ENCODE data around the gene HOXC9. TPM values are rescaled to one million over a fixed set of nuclear protein-coding genes. Genes with fewer than 3 reads are reported as not detected.
A peak's percentile ranks its signal among the peaks of the same experiment; 100 is the strongest.

The HOXC9 gene
- total RNA-seq, 1 experiment from 2014 or later, result 0.54 TPM

DNA sequence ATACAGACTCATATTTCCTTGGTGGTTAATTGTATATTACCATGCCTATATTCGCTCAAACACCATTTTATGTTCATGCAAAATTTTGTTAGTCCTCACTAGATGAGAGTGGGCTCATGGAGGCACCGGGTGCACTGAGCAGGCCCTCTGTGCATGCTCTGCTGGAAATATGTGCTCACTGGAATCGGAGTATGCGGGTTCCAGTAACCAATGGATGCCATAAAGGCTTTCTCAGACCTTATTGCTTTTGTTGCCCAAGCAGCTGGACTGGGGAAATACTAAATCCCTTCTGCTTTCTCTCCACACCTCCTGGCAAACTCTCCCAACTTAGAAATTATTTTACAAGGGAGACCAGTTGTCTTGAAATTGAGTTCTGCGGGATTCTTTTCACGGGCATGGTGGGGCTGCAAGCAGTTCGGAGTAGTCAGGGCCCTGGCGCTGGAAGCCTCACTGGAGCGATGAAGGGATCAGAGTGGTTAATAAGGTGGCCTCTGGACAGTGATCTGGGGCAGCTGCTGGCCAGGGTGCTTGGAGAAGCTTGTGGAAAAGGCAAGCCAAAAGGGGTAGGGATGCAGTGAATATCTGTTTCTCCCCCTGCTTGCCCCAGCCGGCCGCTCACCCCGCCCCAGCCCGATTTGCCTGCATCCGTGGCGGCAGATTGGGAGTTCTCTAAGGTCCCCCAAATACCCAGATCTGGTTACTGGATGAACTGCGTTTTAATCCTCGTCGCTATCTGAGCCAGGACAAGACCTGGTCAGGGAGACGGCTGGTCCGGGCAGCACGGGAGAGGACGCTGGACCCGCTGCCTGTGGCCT is 20.8 kb downstream of the HOXC9 start:
- H3K9me3 Mint-ChIP-seq (ENCODE audit: low read depth, unreplicated experiment), result no peaks in the 10 kb centered on the region
- H3K4me3 Mint-ChIP-seq (ENCODE audit: low read depth, unreplicated experiment), result no peak overlapping the region
- no TSS peak for BruUV-seq (replicated peaks)
- TF ChIP-seq, protein P1, sequence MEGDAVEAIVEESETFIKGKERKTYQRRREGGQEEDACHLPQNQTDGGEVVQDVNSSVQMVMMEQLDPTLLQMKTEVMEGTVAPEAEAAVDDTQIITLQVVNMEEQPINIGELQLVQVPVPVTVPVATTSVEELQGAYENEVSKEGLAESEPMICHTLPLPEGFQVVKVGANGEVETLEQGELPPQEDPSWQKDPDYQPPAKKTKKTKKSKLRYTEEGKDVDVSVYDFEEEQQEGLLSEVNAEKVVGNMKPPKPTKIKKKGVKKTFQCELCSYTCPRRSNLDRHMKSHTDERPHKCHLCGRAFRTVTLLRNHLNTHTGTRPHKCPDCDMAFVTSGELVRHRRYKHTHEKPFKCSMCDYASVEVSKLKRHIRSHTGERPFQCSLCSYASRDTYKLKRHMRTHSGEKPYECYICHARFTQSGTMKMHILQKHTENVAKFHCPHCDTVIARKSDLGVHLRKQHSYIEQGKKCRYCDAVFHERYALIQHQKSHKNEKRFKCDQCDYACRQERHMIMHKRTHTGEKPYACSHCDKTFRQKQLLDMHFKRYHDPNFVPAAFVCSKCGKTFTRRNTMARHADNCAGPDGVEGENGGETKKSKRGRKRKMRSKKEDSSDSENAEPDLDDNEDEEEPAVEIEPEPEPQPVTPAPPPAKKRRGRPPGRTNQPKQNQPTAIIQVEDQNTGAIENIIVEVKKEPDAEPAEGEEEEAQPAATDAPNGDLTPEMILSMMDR (IDR thresholded peaks at IDR 0.05; ENCODE audit: unreplicated experiment), result no peak
- H3K4me1 Mint-ChIP-seq (ENCODE audit: low read depth, unreplicated experiment), result no peaks in the 10 kb centered on the region
- H3K36me3 Mint-ChIP-seq (ENCODE audit: insufficient read depth, unreplicated experiment), result peaks cover 11% of the 10 kb centered on the region
- H3K27me3 Mint-ChIP-seq (ENCODE audit: unreplicated experiment), result peaks cover 80% of the 10 kb centered on the region
- intact Hi-C loops (cut with micrococcal nuclease; ENCODE audit: unreplicated experiment), result no loop called here
- CTCF ChIA-PET, result no interaction called here
- no peak for DNase-seq
- no peak overlapping the region for H3K27ac Mint-ChIP-seq (ENCODE audit: unreplicated experiment)

DNA sequence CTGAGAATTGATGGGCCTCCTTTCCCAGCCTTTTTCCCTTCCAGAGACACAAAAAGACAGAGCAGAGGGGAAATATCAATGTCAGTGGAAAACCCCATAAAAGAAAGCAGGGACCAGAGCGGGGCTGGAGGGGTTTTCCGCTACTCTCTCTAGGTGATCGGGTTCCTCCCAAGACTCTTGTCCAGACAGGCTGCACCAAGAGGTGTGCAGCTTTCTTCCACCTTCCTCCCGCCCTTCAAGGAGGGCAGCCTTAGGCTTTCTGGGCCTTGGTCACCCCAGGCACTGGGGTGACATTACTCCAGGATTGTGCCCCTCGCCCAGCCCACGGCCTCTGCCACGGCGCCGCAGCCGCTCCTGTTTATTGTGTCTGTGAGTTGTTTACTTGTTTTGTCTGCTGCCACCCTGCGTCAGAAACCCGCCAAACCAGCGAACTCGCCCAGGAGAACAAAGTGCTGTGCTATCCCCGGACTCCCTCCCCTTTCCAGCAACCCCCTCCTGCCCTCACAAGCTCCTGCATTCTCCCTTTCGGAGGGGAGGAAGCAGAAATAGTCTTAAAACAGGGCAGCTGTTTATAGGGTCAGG is 21.6 kb downstream of the HOXC9 start:
- peaks cover 11% of the 10 kb centered on the region for H3K36me3 Mint-ChIP-seq (ENCODE audit: insufficient read depth, unreplicated experiment)
- BruUV-seq (replicated peaks), result no TSS peak
- peak; percentile 32 for DNase-seq
- H3K27ac Mint-ChIP-seq (ENCODE audit: unreplicated experiment), result no peak overlapping the region
- peaks cover 87% of the 10 kb centered on the region for H3K27me3 Mint-ChIP-seq (ENCODE audit: unreplicated experiment)
- no peaks in the 10 kb centered on the region for H3K9me3 Mint-ChIP-seq (ENCODE audit: low read depth, unreplicated experiment)
- CTCF ChIA-PET, result interaction anchor here (0.6 to 1.0 kb wide), 3 partner anchors 9 to 1710 kb away, joined by 3 to 4 read pairs (median 3); no protein-coding TSS in a partner anchor
- no peak overlapping the region for H3K4me3 Mint-ChIP-seq (ENCODE audit: low read depth, unreplicated experiment)
- no peaks in the 10 kb centered on the region for H3K4me1 Mint-ChIP-seq (ENCODE audit: low read depth, unreplicated experiment)
- TF ChIP-seq, protein P1 (IDR thresholded peaks at IDR 0.05; ENCODE audit: unreplicated experiment), result no peak
- intact Hi-C loops (cut with micrococcal nuclease; ENCODE audit: unreplicated experiment), result no loop called here

DNA sequence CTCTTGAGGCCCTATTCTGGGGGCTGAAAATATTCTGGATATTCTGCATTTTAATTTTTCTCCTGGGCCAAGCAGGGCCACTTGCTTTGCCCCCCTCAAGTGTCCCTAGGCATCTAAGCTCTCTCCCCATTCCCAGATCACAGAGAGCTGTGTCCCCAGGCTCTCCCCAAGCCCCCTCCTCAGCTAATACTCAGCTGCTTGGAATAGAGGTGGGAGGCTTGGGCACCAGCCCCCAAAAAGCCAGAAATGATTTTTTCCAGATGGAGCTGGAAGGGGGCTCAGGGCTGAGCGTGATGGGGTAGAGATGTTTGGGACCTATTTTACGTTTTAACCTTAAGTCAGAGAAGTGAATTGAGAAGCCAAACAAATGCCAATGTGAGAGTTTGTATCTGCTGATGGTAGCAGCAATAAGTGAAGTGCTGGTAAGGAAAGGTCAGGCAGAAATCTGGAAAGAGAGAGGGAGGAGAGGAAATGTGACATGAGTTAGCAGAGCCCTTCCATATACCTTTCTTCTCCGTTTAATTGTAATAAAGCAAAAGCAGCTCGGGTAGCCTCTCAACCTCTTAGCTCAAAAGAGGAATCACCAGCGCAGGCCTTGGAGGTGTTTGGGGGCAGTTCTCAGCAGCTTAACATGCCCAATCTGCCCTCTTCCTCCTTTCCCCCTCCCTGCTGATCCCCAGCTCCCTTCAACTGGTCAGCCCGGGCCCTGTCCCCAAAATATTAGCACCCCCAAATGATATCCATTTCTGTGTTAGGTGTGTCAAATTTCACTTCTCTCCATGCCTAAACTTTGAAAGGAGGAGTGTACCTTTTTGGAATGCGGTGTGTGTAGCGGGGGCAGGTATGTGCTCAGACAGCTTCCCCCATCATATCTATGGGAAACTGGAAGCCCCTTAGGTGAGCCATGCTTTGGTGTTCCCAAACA is 23.3 kb downstream of the HOXC9 start:
- intact Hi-C loops (cut with micrococcal nuclease; ENCODE audit: unreplicated experiment), result no loop called here
- H3K4me1 Mint-ChIP-seq (ENCODE audit: low read depth, unreplicated experiment), result no peaks in the 10 kb centered on the region
- DNase-seq, result no peak

More for the DNA sequence above, 23.3 kb downstream of the HOXC9 start:
- Mint-ChIP-seq H3K27ac (ENCODE audit: unreplicated experiment) (no peak overlapping the region), H3K27me3 (ENCODE audit: unreplicated experiment) (peaks cover 90% of the 10 kb centered on the region), H3K36me3 (ENCODE audit: insufficient read depth, unreplicated experiment) (peaks cover under 1% of the 10 kb centered on the region), H3K9me3 (ENCODE audit: low read depth, unreplicated experiment) (no peaks in the 10 kb centered on the region), H3K4me3 (ENCODE audit: low read depth, unreplicated experiment) (no peak overlapping the region)
- BruUV-seq (replicated peaks), result no TSS peak
- CTCF ChIA-PET, result interaction anchor here (0.6 to 1.6 kb wide), 4 partner anchors 9 to 1519 kb away, joined by 3 to 5 read pairs (median 3); partner anchors contain the start of gene HOXC5
- TF ChIP-seq, protein P1 (IDR thresholded peaks at IDR 0.05; ENCODE audit: unreplicated experiment), result no peak

Measured in Calu3 (cell line).